ENCODE results near the gene AIMP1.

Gene AIMP1

GRCh38 chr4:106301393-106302061 is 14.8 kb upstream of the AIMP1 start:
- TF ChIP-seq CTCF (IDR thresholded peaks at IDR 0.05): no peak

- no peak for TF ChIP-seq CTCF (IDR thresholded peaks at IDR 0.05)
Observed at GRCh38 chr4:106302062-106302438, 14.3 kb upstream of the AIMP1 start.

- TF ChIP-seq CTCF (IDR thresholded peaks at IDR 0.05): no peak
Observed at GRCh38 chr4:106303548-106304281, 12.6 kb upstream of the AIMP1 start.

GRCh38 chr4:106304632-106305031 is 11.7 kb upstream of the AIMP1 start:
- no peak for TF ChIP-seq CTCF (IDR thresholded peaks at IDR 0.05)

GRCh38 chr4:106305435-106306055 is 10.8 kb upstream of the AIMP1 start:
- TF ChIP-seq CTCF (IDR thresholded peaks at IDR 0.05): no peak

GRCh38 chr4:106306561-106306960 is 9.8 kb upstream of the AIMP1 start:
- TF ChIP-seq CTCF (IDR thresholded peaks at IDR 0.05): no peak

- no peak for TF ChIP-seq CTCF (IDR thresholded peaks at IDR 0.05)
Observed at GRCh38 chr4:106312377-106312776, 4.0 kb upstream of the AIMP1 start.

Data from LNCAP (cell line).